Loucy (cell line): ENCODE results near the gene CDC14A.

Source experiments
- H2AFZ ChIP-seq: fragments of 200-600 bp; sonication (generic); 2 replicates; pipeline ENCODE4 v1.6.0; 2016; ENCODE audit warnings: antibody characterized with exemption, mild to moderate bottlenecking, low read length, moderate library complexity
- H3F3A ChIP-seq: fragments of 200-600 bp; 2 replicates; pipeline ENCODE4 v1.6.0; 2016; ENCODE audit warnings: antibody characterized with exemption, low read depth, mild to moderate bottlenecking
- H3K27me3 ChIP-seq: fragments of 200-600 bp; sonication (generic); 2 replicates; pipeline ENCODE4 v1.6.1; 2014; ENCODE audit warnings: low read length, mild to moderate bottlenecking; ENCODE audit not compliant: insufficient read depth, poor library complexity, severe bottlenecking
- H3K36me3 ChIP-seq: fragments of 200-600 bp; sonication (generic); 2 replicates; pipeline ENCODE4 v1.6.1; 2016; ENCODE audit warnings: low read length; ENCODE audit not compliant: insufficient read depth
- H3K4me1 ChIP-seq: fragments of 200-600 bp; sonication (generic); 2 replicates; pipeline ENCODE4 v1.5.1; 2014; ENCODE audit warnings: low read length, mild to moderate bottlenecking; ENCODE audit not compliant: insufficient read depth, poor library complexity, severe bottlenecking
- H3K4me2 ChIP-seq: fragments of 200-600 bp; sonication (generic); 2 replicates; pipeline ENCODE4 v1.6.0; 2014; ENCODE audit warnings: antibody characterized with exemption, low read length, low read depth, mild to moderate bottlenecking; ENCODE audit not compliant: poor library complexity, severe bottlenecking
- H3K4me3 ChIP-seq: fragments of 200-600 bp; sonication (generic); 2 replicates; pipeline ENCODE4 v1.5.1; 2014; ENCODE audit warnings: low read length, mild to moderate bottlenecking, mixed read lengths; ENCODE audit not compliant: poor library complexity, severe bottlenecking
- H3K79me2 ChIP-seq: fragments of 200-600 bp; sonication (generic); 2 replicates; pipeline ENCODE4 v1.6.1; 2014; ENCODE audit warnings: low read length; ENCODE audit not compliant: insufficient read depth
- H3K9ac ChIP-seq: fragments of 200-600 bp; sonication (generic); 2 replicates; pipeline ENCODE4 v1.6.0; 2014; ENCODE audit warnings: mild to moderate bottlenecking, low read depth, low read length, moderate library complexity; ENCODE audit not compliant: poor library complexity, severe bottlenecking
- H3K9me2 ChIP-seq: fragments of 200-600 bp; sonication (generic); replicated peaks from 2 replicates; pipeline ENCODE4 v1.6.1; 2016; ENCODE audit warnings: low read depth, low read length, mixed read lengths
- H3K9me3 ChIP-seq: fragments of 200-600 bp; sonication (generic); 2 replicates; pipeline ENCODE4 v1.6.1; 2014; ENCODE audit warnings: mild to moderate bottlenecking, antibody characterized with exemption, low read length, low read depth; ENCODE audit not compliant: insufficient read depth
- H4K20me1 ChIP-seq: fragments of 200-600 bp; sonication (generic); 2 replicates; pipeline ENCODE4 v1.6.0; 2014; ENCODE audit warnings: antibody characterized with exemption, low read length, mild to moderate bottlenecking; ENCODE audit not compliant: insufficient read depth, poor library complexity, severe bottlenecking
- EZH2phosphoT487 ChIP-seq: fragments of 200-600 bp; IDR thresholded peaks from 2 replicates; pipeline ENCODE4 v1.6.1; 2018; ENCODE audit warnings: antibody characterized with exemption, mild to moderate bottlenecking, moderate library complexity, borderline replicate concordance
- TF ChIP-seq, protein P1 (sequence below): fragments of 200-600 bp; sonication (generic); conservative IDR thresholded peaks from 2 replicates; pipeline ENCODE4 v1.5.1; 2014; ENCODE audit warnings: mild to moderate bottlenecking, antibody characterized with exemption, low read length

The CDC14A gene

GRCh38 chr1:100308777-100309176, 43.5 kb upstream of the CDC14A start:
- H3F3A ChIP-seq: no peaks in the 10 kb centered on the region
- H3K4me2 ChIP-seq: no peak overlapping the region
- H3K4me1 ChIP-seq: no peaks in the 10 kb centered on the region
- no peaks in the 10 kb centered on the region for H3K9me2 ChIP-seq
- H3K36me3 ChIP-seq: no peaks in the 10 kb centered on the region
- H2AFZ ChIP-seq: no peak overlapping the region
- no peaks in the 10 kb centered on the region for H4K20me1 ChIP-seq
- no peaks in the 10 kb centered on the region for H3K27me3 ChIP-seq
- no peak overlapping the region for H3K9ac ChIP-seq
- TF ChIP-seq EZH2phosphoT487: no peak
- TF ChIP-seq, protein P1, sequence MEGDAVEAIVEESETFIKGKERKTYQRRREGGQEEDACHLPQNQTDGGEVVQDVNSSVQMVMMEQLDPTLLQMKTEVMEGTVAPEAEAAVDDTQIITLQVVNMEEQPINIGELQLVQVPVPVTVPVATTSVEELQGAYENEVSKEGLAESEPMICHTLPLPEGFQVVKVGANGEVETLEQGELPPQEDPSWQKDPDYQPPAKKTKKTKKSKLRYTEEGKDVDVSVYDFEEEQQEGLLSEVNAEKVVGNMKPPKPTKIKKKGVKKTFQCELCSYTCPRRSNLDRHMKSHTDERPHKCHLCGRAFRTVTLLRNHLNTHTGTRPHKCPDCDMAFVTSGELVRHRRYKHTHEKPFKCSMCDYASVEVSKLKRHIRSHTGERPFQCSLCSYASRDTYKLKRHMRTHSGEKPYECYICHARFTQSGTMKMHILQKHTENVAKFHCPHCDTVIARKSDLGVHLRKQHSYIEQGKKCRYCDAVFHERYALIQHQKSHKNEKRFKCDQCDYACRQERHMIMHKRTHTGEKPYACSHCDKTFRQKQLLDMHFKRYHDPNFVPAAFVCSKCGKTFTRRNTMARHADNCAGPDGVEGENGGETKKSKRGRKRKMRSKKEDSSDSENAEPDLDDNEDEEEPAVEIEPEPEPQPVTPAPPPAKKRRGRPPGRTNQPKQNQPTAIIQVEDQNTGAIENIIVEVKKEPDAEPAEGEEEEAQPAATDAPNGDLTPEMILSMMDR: no peak
- no peak overlapping the region for H3K4me3 ChIP-seq
- H3K9me3 ChIP-seq: peaks cover 4% of the 10 kb centered on the region; the same call in 1 of the 2 replicates
- no peaks in the 10 kb centered on the region for H3K79me2 ChIP-seq

DNA sequence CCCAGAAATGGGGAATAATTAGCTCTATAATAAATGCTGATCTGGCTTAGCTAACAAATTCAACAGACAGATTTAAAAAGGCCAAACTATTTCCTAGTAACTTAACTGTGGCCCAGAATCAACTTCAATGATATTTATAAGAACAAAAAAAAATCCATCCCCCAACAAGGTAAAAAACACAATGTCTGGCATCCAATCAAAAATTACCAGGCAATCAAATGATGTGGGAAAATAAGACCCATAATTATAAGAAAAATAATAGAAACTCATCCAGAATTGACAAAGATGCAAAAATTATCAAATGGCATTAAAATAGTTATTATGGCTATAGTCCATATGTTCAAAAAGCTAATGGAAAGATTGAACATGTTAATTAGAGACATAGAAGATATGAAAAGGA, 42.4 kb upstream of the CDC14A start:
- Histone ChIP-seq H3K79me2 (no peaks in the 10 kb centered on the region), H3K27me3 (no peaks in the 10 kb centered on the region), H3K4me2 (no peak overlapping the region), H3K9me3 (peaks cover 4% of the 10 kb centered on the region; the same call in 1 of the 2 replicates), H2AFZ (no peak overlapping the region), H3K4me3 (no peak overlapping the region), H3K4me1 (no peaks in the 10 kb centered on the region), H3K9ac (no peak overlapping the region), H3K36me3 (no peaks in the 10 kb centered on the region), H3F3A (no peaks in the 10 kb centered on the region), H4K20me1 (no peaks in the 10 kb centered on the region), H3K9me2 (no peaks in the 10 kb centered on the region)
- no peak for TF ChIP-seq EZH2phosphoT487
- TF ChIP-seq, protein P1: no peak

GRCh38 chr1:100313382-100313781, 38.9 kb upstream of the CDC14A start:
- Histone ChIP-seq H3K4me3 (no peak overlapping the region), H3K27me3 (no peaks in the 10 kb centered on the region), H3K79me2 (no peaks in the 10 kb centered on the region), H2AFZ (no peak overlapping the region), H4K20me1 (no peaks in the 10 kb centered on the region), H3K9me3 (peaks cover 16% of the 10 kb centered on the region; the same call in 1 of the 2 replicates), H3K4me2 (no peak overlapping the region), H3K9ac (no peak overlapping the region), H3K4me1 (no peaks in the 10 kb centered on the region), H3F3A (no peaks in the 10 kb centered on the region), H3K9me2 (no peaks in the 10 kb centered on the region), H3K36me3 (no peaks in the 10 kb centered on the region)
- TF ChIP-seq, protein P1: no peak
- TF ChIP-seq EZH2phosphoT487: no peak
